ENCODE results near the gene MAP4K4.

- TF ChIP-seq RCOR1 (IDR thresholded peaks at IDR 0.05; ENCODE audit: insufficient replicate concordance, low read length) (no peak), RFX5 (IDR thresholded peaks at IDR 0.05; ENCODE audit: low read depth, low read length) (no peak), POLR2A (IDR thresholded peaks at IDR 0.05; ENCODE audit: low read depth, low read length) (no peak), SMC3 (IDR thresholded peaks at IDR 0.05; ENCODE audit: low read depth, low read length) (no peak), CTCF (conservative IDR thresholded peaks at IDR 0.05; ENCODE audit: low read depth, low read length) (no peak)
These were observed 81.7 kb downstream of the MAP4K4 start for GRCh38 chr2:101779190-101779589.
